Epithelial cell of alveolus of lung (primary cell): Measurements from ENCODE around the gene PHTF2. TPM values are rescaled to one million over a fixed set of nuclear protein-coding genes. Genes with fewer than 3 reads are reported as not detected.

Source experiments
- total RNA-seq: library from RNA; depleted of rRNA; stranded (reverse); fragments of >200 nt; gene quantifications from 2 replicates; pipeline ENCODE4 v1.2.1, GENCODE V29; 2015

The PHTF2 gene
- 14.8 and 23.3 TPM in 2 replicates for total RNA-seq

GRCh38 chr7:77798394-77799077, at the start of gene PHTF2, which contains the start of gene TMEM60:
TSS of gene PHTF2 (plus strand) at chr7:77798773.
TSS of gene TMEM60 (minus strand) at chr7:77798434. CDS start at chr7:77794373, 4,061 bp downstream.

Other genes starting within 250 kb of the PHTF2 start
- gene RSBN1L, start 102.3 kb upstream of the PHTF2 start, total RNA-seq, result 9.6 and 18.7 TPM in 2 replicates
- gene TMEM60, start 339 bp upstream of the PHTF2 start, total RNA-seq, result 15.9 and 25.2 TPM in 2 replicates